ENCODE results near the gene TEX48.

TEX48 gene

GRCh38 chr9:114669961-114670360 lies 12.0 kb downstream of the TEX48 start:
- DNase-seq (ENCODE audit: low read depth in 2 of 3, low spot score in 2 of 3) = no peak

- no peak for DNase-seq (ENCODE audit: low read depth in 2 of 3, low spot score in 2 of 3)
Measured at GRCh38 chr9:114668146-114668545, 13.8 kb downstream of the TEX48 start.

- no peak for DNase-seq (ENCODE audit: low read depth in 2 of 3, low spot score in 2 of 3)
Measured at GRCh38 chr9:114666851-114667250, 15.1 kb downstream of the TEX48 start.

GRCh38 chr9:114666401-114666800 lies 15.6 kb downstream of the TEX48 start:
- DNase-seq (ENCODE audit: low read depth in 2 of 3, low spot score in 2 of 3) = no peak

DNA sequence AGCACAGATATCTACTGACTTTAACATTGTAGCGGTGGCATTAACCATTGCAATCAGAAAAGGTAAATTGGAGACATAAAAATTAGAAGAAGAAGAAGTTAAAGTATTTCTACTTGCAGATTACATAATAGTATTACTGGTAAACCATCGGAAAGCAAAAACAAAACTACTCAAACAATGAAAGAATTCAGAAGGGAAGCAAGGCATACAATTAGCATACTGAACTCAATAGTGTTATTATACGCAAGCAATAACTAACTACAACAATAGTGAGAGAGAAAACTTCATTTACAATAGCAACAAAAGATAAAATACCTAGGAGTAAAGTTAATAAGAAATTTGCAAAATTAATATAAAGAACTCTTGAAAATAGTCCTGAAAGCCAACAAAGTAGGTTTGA lies 17.8 kb downstream of the TEX48 start:
- no peak for DNase-seq (ENCODE audit: low read depth in 2 of 3, low spot score in 2 of 3)

- DNase-seq (ENCODE audit: low read depth in 2 of 3, low spot score in 2 of 3) = peak; percentile 20 to 61 (median 51)
Measured at GRCh38 chr9:114662081-114662989, 19.7 kb downstream of the TEX48 start.

GRCh38 chr9:114657705-114658104 lies 24.3 kb downstream of the TEX48 start, which contains the start of gene TEX53:
TEX53 (minus strand) TSS chr9:114657805; CDS start chr9:114657774, 31 bp downstream.
- no peak for DNase-seq (ENCODE audit: low read depth in 2 of 3, low spot score in 2 of 3)

DNA sequence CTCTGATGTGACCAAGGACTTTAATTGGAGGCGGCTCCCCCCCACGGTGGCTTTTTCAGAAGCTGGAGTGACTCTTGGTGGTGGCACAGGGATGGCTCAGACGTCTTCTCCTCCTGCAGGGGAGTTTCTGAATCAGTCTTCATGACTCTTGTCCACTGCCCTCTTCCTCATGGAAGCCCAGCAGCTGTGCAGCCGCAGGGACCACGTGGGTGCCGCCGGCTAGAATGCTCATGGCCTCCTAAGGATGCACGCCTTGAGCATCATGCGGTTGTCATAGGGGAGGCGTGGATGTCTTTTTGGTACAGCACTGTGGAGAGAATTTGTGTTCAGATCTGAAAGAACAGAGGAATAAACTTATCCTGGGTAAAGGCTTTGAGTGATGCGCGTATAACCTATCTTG lies 25.7 kb downstream of the TEX48 start:
- DNase-seq (ENCODE audit: low read depth in 2 of 3, low spot score in 2 of 3) = no peak

DNA sequence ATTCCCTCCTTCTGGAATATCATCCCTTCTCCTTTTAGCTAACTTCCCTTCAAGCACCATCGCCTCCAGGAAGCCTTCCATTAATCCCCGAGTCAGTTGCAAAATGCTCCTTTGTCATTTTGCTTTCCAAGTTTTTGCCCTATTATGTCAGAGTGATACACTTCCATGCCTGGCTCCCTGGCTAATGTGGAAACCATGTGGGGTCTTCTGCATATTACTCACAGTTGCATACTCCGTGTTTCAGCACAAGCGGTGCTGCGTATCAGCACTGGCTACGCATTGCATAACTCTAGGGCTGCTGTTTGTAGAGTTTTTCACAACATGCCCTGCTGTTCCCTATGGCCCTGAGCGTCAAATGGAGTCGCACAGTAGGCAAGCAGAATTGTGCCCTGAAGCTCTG lies 26.3 kb downstream of the TEX48 start:
- DNase-seq (ENCODE audit: low read depth in 2 of 3, low spot score in 2 of 3) = no peak

GRCh38 chr9:114653556-114654159 lies 28.3 kb downstream of the TEX48 start:
- peak; percentile 13 to 73 (median 53) for DNase-seq (ENCODE audit: low read depth in 2 of 3, low spot score in 2 of 3)

DNA sequence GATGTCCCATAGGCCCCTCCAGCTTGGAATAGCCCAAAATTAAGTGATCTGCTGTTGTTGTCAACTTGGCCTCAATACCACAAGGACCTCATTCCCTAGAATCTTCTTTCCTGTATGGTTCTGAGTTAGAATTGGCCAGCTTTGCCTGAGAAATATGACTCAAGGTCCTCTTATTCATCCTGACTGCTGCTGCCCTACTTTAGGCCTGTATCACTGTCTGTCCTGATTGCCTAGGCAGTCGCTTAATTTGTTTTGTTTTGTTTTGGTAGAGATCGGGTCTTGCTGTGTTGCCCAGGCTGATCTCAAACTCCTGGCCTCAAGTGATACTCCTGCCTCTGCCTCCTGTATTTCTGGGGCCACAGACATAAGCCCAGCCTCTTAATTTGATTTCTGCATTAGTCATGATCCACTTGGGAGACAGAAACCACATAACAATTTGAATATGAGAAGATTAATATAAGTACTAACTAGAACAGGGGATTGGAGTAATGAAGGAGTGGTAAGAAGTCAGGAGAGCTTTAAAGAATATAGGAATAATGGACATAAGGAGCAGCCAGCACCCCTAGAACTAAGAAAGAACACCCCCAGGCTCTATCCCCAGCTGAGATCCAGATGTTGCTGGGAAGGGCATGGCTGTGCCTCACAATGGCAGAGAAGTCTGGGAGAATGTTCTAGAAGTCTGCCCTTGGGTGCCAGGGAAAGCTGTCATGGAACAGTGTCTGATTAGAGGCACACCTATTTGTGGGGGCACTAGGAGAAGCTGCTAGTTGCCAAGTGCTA lies 29.0 kb downstream of the TEX48 start:
- DNase-seq (ENCODE audit: low read depth in 2 of 3, low spot score in 2 of 3) = no peak

GRCh38 chr9:114643896-114644295 lies 38.1 kb downstream of the TEX48 start:
- DNase-seq (ENCODE audit: low read depth in 2 of 3, low spot score in 2 of 3) = no peak

- DNase-seq (ENCODE audit: low read depth in 2 of 3, low spot score in 2 of 3) = no peak
Measured at GRCh38 chr9:114643001-114643400, 39.0 kb downstream of the TEX48 start.

DNA sequence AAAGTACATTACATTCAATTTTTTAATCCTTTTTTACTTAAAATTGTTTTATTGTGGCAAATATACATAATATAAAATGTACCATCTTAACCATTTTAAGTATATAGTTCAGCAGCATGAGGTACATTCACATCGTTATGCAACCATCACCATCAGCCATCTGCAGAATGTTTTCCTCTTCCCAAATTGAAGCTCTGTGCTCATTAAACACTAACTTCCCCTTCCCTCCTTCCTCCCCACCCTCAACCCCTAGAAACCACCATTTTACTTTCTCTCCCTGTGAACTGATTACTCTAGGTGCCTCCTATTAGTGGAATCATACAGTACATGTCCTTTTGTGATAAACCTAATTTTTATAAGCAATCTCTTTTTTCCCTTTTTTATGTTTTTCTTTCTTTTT lies 40.0 kb downstream of the TEX48 start:
- no peak for DNase-seq (ENCODE audit: low read depth in 2 of 3, low spot score in 2 of 3)

DNA sequence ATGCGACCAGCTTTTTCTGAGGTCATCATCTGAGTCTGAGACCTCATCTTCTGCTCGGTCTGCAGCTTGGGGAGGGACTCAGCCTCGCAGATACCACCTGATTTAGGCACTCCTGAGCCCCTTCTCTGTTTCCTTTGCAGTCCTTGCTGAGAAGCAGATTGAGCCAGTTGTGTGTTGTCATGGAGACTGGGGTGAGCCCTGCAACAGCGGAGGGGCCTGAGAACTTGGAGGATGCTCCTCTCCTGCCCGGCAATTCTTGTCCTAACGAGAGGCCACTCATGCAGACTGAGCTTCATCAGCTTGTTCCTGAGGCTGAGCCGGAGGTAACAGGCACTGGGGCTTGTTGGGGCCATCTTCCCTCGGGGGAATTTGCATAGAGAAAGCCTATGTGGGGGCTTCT lies 43.6 kb downstream of the TEX48 start:
- no peak for DNase-seq (ENCODE audit: low read depth in 2 of 3, low spot score in 2 of 3)

DNA sequence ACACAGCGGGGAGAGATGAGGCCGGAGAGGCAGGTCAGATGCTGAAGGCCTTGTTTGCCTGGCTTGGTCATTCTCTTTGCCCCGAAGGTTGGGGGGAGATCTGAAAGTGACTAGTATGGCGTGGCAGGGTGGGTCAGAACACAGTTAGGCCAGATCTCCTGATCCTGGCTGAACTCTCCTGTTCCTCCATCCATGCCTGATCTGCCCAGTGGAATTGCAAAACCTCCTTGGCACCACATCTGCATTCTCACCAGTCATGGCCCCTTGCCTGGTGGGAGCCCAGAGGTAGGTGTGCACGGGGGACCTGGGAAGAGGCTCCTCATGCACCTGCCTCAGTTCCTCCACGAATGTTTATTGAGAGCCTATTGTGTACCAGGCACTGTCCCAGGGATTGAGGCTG lies 47.6 kb downstream of the TEX48 start:
- DNase-seq (ENCODE audit: low read depth in 2 of 3, low spot score in 2 of 3) = no peak

DNA sequence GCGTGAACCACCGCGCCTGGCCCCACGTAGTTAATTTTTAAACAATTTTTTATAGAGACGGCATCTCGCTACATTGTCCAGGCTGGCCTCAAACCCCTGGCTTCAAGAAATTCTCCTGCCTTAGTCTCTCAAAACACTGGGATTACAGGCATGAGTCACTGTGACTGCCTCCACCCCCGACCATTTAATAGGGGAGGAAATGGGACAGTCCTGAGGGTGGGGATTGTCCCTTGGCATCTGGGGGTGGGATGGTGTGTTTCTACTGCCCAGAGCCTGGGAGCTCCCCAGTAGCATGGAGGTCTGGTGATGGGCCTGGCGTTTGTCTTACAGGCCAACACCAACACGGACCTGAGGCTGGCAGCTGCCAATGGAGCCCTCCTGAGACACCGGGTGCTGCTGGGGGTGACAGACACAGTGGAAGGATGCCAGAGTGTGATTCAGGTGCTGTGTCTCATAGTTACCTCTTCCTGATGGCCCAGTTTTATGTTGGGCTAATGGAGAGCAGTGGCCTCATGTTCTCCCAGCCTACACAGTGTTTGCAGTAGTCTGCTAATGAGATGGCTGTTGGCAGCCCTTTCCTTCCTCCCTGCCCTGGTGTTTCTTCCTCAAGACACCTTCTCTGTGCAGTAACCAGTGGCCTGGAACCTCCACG lies 48.4 kb downstream of the TEX48 start:
- no peak for DNase-seq (ENCODE audit: low read depth in 2 of 3, low spot score in 2 of 3)

- DNase-seq (ENCODE audit: low read depth in 2 of 3, low spot score in 2 of 3) = no peak
Measured at GRCh38 chr9:114631166-114631565, 50.8 kb downstream of the TEX48 start.

- DNase-seq (ENCODE audit: low read depth in 2 of 3, low spot score in 2 of 3) = no peak
Measured at GRCh38 chr9:114629563-114630090, 52.4 kb downstream of the TEX48 start.

- DNase-seq (ENCODE audit: low read depth in 2 of 3, low spot score in 2 of 3) = no peak
Measured at GRCh38 chr9:114627553-114627952, 54.4 kb downstream of the TEX48 start.

- no peak for DNase-seq (ENCODE audit: low read depth in 2 of 3, low spot score in 2 of 3)
Measured at GRCh38 chr9:114626415-114627020, 55.5 kb downstream of the TEX48 start.
